VCaP (cell line): ENCODE results near the gene TP63.

Source experiments
- H3K27ac ChIP-seq: fragments of 450-650 bp; 2 replicates; pipeline ENCODE4 v1.5.1; 2017
- CTCF ChIP-seq: fragments of 450-650 bp; conservative IDR thresholded peaks from 2 replicates; pipeline ENCODE4 v1.5.1; 2017; ENCODE audit warnings: mild to moderate bottlenecking, moderate library complexity

TP63 gene

GRCh38 chr3:189631373-189631408, at the start of gene TP63:
Gene TP63, plus strand, starts transcription at chr3:189631389. Its CDS starts 127 bp downstream, at chr3:189631516.
- no peak for TF ChIP-seq CTCF
- H3K27ac ChIP-seq: no peak within 1 kb of the TSS

- no peak overlapping the region for H3K27ac ChIP-seq
- no peak for TF ChIP-seq CTCF
Measured at GRCh38 chr3:189582179-189582578, 49.0 kb upstream of the TP63 start.

- TF ChIP-seq CTCF: no peak
- no peak overlapping the region for H3K27ac ChIP-seq
Measured at GRCh38 chr3:189584645-189585044, 46.5 kb upstream of the TP63 start.

GRCh38 chr3:189586941-189587663, 44.1 kb upstream of the TP63 start:
- no peak for TF ChIP-seq CTCF
- H3K27ac ChIP-seq: no peak overlapping the region

- H3K27ac ChIP-seq: peak overlapping the region; percentile 18; the same call in 1 of the 2 replicates
- no peak for TF ChIP-seq CTCF
Measured at GRCh38 chr3:189587664-189588040, 43.5 kb upstream of the TP63 start.

- TF ChIP-seq CTCF: no peak
Measured at GRCh38 chr3:189588070-189588469, 43.1 kb upstream of the TP63 start.

GRCh38 chr3:189588475-189589178, 42.6 kb upstream of the TP63 start:
- no peak for TF ChIP-seq CTCF
- peak overlapping the region; percentile 18; the same call in 1 of the 2 replicates for H3K27ac ChIP-seq

More at GRCh38 chr3:189588070-189588469, 43.1 kb upstream of the TP63 start:
- H3K27ac ChIP-seq: peak overlapping the region; percentile 18; the same call in 1 of the 2 replicates
